HG03175 (cell line): ENCODE measurements around the gene SYT17.

Source experiments
- ATAC-seq: cut with Tn5 transposase; IDR thresholded peaks from one replicate; pipeline ENCODE4 v1.9.1; 2021; ENCODE audit warnings: mild to moderate bottlenecking, moderate library complexity; ENCODE audit not compliant: unreplicated experiment

Gene SYT17

GRCh38 chr16:19290860-19291259 lies 122.8 kb downstream of the SYT17 start:
- ATAC-seq = no peak

DNA sequence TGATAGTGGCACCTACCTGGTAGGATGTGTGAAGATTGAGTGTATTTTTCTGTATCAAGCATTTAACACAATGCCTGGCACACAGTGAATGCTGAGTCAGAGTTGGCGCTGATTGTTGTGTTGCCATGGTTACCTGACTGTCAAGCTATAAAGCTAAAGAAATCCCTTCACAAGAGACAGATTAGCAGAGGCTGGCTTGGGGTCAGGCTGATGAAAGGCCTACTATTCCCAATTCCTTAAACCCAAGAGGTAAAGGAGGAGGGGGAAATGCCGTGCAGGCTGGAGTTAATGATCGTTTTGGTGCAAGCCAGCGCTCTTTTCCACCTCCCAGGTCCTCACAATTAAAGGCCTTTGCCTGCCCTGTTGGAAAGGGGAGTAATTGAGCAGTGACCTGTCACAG lies 123.4 kb downstream of the SYT17 start:
- ATAC-seq = no peak

GRCh38 chr16:19292186-19292585 lies 124.1 kb downstream of the SYT17 start:
- no peak for ATAC-seq

DNA sequence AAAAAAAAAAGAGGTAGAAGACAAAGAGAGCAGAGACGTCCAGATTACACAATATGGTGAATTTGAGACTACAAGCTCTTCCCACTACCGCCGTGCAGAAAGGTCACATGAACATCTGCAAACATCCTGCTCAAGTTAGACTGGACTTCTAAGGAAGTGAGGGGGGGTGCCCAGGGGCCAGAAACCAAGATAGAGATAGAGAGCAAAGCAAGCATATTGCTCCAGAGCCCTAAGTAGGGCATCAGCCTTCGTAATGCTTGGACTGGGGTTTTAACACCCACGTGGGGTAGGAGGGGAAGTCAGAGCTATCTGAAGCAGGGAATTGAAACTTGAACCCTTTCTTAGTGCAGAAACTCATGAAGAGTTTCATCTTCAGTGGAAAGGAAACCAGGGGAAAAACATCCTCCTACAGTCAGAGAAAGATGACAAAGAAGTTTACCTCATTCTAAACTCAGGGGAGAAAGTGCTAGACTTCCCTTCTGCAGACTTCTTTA lies 126.2 kb downstream of the SYT17 start:
- ATAC-seq = peak; percentile 55

DNA sequence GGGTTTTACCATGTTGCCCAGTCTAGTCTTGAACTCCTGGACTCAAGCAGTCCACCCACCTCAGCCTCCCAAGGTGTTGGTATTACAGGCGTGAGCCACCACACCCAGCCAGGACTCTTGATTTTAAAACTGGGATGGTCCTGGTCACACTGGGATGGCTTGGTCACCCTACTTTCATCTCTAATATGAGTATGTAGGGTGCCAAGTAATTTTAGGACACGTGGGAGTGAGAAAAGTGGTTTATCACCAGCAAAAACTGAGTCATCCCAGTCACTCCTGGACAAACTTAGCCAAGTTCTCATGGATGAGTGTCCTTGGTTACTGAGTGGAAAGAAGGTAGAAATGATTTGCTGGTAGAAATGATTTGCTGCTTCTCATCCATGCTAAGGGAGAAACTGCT lies 127.4 kb downstream of the SYT17 start:
- ATAC-seq = no peak

DNA sequence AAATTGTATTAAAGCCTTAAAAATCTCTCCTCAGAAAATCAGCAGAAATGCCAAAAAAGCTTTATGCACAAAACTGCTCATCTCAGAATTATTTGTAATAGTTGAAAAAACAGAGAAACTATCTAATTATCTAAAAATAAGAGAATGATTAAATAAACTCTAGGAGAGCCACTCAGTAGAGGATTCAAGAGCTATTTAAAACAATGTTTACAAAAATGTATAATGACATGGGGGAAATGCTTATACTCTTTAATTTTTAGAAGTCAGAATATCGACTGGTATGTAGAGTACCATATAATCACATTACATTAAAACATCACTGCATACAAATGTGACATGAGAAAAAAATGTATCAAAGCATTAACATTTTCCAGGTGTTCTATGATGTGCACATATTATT lies 129.4 kb downstream of the SYT17 start:
- no peak for ATAC-seq

DNA sequence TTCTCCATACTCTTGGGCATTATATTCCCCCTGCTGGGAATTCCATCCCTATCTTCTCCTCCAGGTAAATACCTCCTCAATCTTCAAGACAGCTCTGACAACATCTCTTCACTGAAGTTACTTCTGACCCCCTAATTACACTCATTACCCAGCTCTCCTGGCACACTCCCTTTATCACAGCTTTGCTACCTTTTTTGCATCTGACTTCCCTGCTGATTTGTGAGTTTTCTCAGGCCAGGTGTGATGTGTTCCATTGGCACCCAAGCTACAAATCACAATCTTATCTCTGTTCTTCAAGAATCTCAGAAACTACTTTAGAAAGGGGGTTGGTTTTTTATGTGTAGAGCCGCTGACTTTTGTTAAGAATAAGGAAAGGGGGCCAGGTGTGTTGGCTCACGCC lies 131.5 kb downstream of the SYT17 start:
- ATAC-seq = no peak

DNA sequence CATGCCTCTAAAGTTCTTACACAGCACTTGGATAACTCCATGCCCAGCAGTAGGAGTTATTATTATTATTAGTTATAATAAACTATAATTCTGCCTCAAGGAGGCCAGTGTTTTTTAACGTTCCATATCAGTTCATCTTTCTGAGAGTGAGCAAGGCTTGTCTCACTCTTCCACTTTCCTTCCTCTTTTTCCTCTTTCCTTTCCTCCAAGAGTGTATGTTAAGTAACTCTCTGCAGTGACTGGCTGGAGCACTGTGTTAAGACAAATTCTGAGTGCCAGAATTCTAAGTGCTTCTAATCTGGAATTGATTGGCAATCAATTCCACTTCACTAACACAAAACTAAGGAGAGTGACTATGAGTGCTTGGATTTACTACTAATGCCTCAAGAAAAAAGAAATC lies 133.9 kb downstream of the SYT17 start:
- ATAC-seq = no peak

- no peak for ATAC-seq
These were observed 136.7 kb downstream of the SYT17 start for GRCh38 chr16:19304750-19305149.

DNA sequence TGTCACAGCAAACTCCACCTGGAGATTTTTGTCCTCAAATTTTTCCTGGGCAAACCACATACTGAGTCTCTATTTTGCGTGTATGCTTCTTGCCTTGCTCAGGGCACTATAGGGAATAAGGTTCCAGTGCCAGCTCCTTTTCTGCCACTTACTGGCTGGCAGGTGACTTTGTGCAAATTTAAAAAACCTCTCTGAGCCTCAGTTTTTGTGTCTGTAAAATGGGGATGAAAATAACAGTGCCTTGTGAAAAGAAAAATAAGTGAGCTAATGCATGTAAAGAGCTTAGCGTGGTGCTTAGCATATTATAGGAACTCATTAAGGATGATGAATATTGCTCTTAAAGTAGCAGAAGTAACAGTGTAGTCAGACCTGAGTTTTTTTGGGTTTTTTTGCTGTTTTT lies 137.4 kb downstream of the SYT17 start:
- no peak for ATAC-seq

GRCh38 chr16:19307587-19308241 lies 139.7 kb downstream of the SYT17 start:
- ATAC-seq = no peak

DNA sequence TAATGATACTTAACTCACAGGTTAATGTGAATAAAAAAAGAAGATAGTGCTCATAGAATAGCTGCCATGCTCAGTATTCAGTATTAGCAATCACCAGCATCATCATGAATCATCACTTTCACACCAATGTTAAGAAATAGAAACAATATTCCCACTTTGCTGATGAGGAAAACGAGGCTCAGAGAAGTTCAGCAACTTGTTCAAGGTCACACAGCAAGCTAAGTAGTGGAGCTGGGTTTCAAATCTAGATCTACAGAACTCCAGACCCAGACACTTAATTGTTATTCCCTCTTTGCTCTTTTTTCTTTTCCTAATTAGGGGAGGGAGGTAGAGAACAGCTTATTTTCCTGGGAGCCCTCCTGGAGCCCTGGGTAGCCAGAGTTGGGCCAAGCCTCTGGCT lies 140.4 kb downstream of the SYT17 start:
- ATAC-seq = no peak

GRCh38 chr16:19309178-19309577 lies 141.1 kb downstream of the SYT17 start:
- ATAC-seq = no peak

GRCh38 chr16:19314718-19315425 lies 146.8 kb downstream of the SYT17 start:
- no peak for ATAC-seq

DNA sequence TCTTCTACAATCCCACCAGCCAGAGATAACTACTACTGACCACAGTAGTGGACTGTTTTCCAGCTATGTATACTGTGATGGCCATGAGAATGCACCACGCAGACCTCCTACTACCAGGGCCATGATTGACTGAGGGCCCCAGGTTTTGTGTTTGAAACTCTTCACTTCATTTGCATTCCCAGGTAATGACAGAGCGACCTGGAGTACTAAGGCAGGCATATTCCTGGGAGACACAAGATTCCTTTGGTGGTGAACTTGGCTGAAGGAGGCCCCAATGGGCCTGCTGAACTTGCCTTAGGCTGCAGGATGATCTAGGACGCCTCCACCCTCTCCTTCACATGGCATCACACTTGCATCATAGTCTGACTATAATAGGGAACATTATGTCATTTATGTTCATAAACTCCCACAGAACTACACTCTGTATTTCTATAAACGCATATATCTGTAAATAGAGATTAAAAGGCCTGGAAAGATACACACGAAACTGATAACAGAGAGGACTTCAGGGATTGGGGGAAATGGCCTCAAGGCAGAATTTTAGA lies 147.9 kb downstream of the SYT17 start:
- ATAC-seq = no peak

DNA sequence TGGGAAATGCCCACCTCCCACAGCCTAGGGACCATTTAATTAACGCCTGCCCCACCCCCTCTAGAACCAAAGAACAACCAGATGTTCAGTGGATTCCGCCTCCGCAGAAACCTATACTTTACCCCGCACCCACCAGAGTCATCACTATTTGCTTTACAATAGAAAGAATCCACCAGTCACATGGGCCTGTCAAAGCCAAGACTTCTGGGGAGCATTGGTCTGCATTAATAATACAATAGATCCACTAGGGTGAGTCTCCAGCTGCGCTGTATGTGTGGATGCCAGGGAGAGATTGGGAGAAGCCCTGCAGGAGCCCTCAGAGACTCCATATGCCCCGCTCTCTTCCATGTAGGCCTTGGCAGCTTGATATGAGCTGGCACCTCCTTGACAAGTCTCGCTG lies 148.8 kb downstream of the SYT17 start:
- no peak for ATAC-seq
